Suprapubic skin (tissue), 4 donors: ENCODE data around the gene TRABD2A. TPM values are rescaled to one million over a fixed set of nuclear protein-coding genes. Genes with fewer than 3 reads are reported as not detected.
"Not testable (repeated sequence)": the region's sequence is repeated elsewhere in the genome, so short reads cannot be mapped to it uniquely, and the experiment has no call there.

Experiments used
- DNase-seq, 2 donors: peaks; one replicate each; pipeline ENCODE4 v3.0.0-alpha.2; 2019; ENCODE audit warnings: low spot score in 2 of 2
- H3K27ac ChIP-seq: fragments of 200-600 bp; sonication (generic); one replicate; pipeline ENCODE4 v1.5.1; 2019
- H3K27me3 ChIP-seq: fragments of 200-600 bp; sonication (generic); one replicate; pipeline ENCODE4 v1.5.1; 2019
- H3K36me3 ChIP-seq: fragments of 200-600 bp; sonication (generic); one replicate; pipeline ENCODE4 v1.5.1; 2019
- H3K4me1 ChIP-seq: fragments of 200-600 bp; sonication (generic); one replicate; pipeline ENCODE4 v1.5.1; 2019
- H3K4me3 ChIP-seq: fragments of 200-600 bp; sonication (generic); one replicate; pipeline ENCODE4 v1.5.1; 2019; ENCODE audit warnings: mild to moderate bottlenecking
- H3K9me3 ChIP-seq: fragments of 200-600 bp; sonication (generic); one replicate; pipeline ENCODE4 v1.5.1; 2019
- EP300 ChIP-seq: sonication (generic); formaldehyde crosslinking; IDR thresholded peaks from one replicate; pipeline ENCODE4 v1.6.1; 2017; ENCODE audit warnings: antibody characterized with exemption
- POLR2A ChIP-seq, 2 donors: fragments of 450-650 bp; IDR thresholded peaks; one replicate each; pipeline ENCODE4 v1.6.1; 2017; ENCODE audit warnings: antibody characterized with exemption in 2 of 2, mild to moderate bottlenecking in 2 of 2, moderate library complexity in 2 of 2
- POLR2AphosphoS5 ChIP-seq, 3 donors: sonication (generic); formaldehyde crosslinking; IDR thresholded peaks; one replicate each; pipeline ENCODE4 v1.6.1; 2017; ENCODE audit warnings: antibody characterized with exemption in 3 of 3
- WGBS: methylation state at CpG from one replicate; pipeline ENCODE4 v1.1.5; 2018; 5-methylcytosine and 5-hydroxymethylcytosine counted together
- total RNA-seq, 4 donors: library from RNA; depleted of rRNA; stranded (reverse); fragments of >200 nt; gene quantifications; one replicate each; pipeline ENCODE4 v1.1.0, GENCODE V29; 2016
- TF ChIP-seq, protein P1 (sequence below), 2 donors: fragments of 200-600 bp in 1 of 2; fragments of 450-650 bp in 1 of 2; sonication (generic) in 1 of 2; IDR thresholded peaks; one replicate each; pipeline ENCODE4 v1.5.1; 2016 to 2019; ENCODE audit warnings: antibody characterized with exemption in 2 of 2, mild to moderate bottlenecking in 1 of 2, moderate library complexity in 1 of 2

The TRABD2A gene
- total RNA-seq, 4 donors from 2014 or later: 0.68 to 2.4 (median 1.7) TPM; not detected in 1

DNA sequence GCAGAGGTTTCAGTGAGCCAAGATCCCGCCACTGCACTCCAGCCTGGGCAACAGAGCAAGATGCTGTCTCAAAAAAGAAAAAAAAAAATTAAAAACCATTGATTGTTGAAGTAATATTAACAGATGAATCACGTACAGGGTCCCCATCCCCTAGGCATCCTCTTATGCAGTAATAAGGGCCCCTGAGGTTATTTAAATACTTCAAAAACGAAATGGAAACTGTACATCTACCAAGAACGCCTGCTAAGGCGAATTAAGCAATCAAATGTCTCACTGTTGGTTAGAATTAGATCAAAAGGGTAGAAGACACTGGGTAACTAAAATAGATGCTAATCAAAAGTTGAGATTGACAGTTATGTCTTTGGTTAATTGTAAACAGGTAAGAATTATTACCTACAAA, 7.5 kb downstream of the TRABD2A start:
- DNase-seq: no peak

DNA sequence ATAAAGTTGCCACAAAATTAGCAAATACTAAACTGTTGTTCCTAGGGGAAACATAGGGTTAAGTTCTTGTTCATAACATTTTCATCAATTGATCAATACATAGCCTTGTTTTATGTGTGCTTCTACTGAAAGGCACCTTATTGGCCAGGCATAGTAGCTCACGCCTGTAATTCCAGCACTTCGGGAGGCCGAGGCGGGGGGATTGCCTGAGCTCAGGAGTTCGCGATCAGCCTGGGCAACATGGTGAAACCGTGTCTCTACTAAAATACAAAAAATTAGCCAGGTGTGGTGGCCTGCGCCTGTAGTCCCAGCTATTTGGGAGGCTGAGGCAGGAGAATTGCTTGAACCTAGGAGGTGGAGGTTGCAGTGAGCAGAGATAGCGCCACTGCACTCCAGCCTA, 8.2 kb downstream of the TRABD2A start:
- not testable (repeated sequence) for H3K4me3 ChIP-seq, H3K4me1 ChIP-seq, H3K27ac ChIP-seq, H3K36me3 ChIP-seq, H3K27me3 ChIP-seq, H3K9me3 ChIP-seq
- peak in 1 of 2 donors; percentile 59 for DNase-seq
- 85% methylated on average over 9 of the region's 9 CpGs for WGBS

More for the DNA sequence above, 7.5 kb downstream of the TRABD2A start:
- H3K9me3 ChIP-seq: no peaks in the 10 kb centered on the region
- no peaks in the 10 kb centered on the region for H3K27me3 ChIP-seq
- WGBS: 84% methylated on average over 5 of the region's 5 CpGs
- H3K4me3 ChIP-seq: no peak overlapping the region
- H3K27ac ChIP-seq: no peak overlapping the region
- H3K36me3 ChIP-seq: no peaks in the 10 kb centered on the region
- TF ChIP-seq, protein P1, sequence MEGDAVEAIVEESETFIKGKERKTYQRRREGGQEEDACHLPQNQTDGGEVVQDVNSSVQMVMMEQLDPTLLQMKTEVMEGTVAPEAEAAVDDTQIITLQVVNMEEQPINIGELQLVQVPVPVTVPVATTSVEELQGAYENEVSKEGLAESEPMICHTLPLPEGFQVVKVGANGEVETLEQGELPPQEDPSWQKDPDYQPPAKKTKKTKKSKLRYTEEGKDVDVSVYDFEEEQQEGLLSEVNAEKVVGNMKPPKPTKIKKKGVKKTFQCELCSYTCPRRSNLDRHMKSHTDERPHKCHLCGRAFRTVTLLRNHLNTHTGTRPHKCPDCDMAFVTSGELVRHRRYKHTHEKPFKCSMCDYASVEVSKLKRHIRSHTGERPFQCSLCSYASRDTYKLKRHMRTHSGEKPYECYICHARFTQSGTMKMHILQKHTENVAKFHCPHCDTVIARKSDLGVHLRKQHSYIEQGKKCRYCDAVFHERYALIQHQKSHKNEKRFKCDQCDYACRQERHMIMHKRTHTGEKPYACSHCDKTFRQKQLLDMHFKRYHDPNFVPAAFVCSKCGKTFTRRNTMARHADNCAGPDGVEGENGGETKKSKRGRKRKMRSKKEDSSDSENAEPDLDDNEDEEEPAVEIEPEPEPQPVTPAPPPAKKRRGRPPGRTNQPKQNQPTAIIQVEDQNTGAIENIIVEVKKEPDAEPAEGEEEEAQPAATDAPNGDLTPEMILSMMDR (IDR thresholded peaks at IDR 0.05): no peak
- TF ChIP-seq EP300 (no peak), POLR2AphosphoS5 (IDR thresholded peaks at IDR 0.05) (no peak), POLR2A (IDR thresholded peaks at IDR 0.05) (no peak)
- no peaks in the 10 kb centered on the region for H3K4me1 ChIP-seq

- peak in 1 of 2 donors; percentile 20 for DNase-seq
- no peak overlapping the region for H3K27ac ChIP-seq
- no peaks in the 10 kb centered on the region for H3K36me3 ChIP-seq
- no peak overlapping the region for H3K4me3 ChIP-seq
- TF ChIP-seq, protein P1 (IDR thresholded peaks at IDR 0.05): no peak
- TF ChIP-seq POLR2A (IDR thresholded peaks at IDR 0.05) (no peak), POLR2AphosphoS5 (IDR thresholded peaks at IDR 0.05) (no peak), EP300 (no peak)
- over 99% methylated on average over 6 of the region's 11 CpGs for WGBS
- H3K27me3 ChIP-seq: no peaks in the 10 kb centered on the region
- H3K9me3 ChIP-seq: no peaks in the 10 kb centered on the region
- H3K4me1 ChIP-seq: no peaks in the 10 kb centered on the region
These were observed 10.6 kb downstream of the TRABD2A start for GRCh38 chr2:84870306-84870705.

GRCh38 chr2:84868327-84868726, 12.6 kb downstream of the TRABD2A start:
- H3K27ac ChIP-seq, H3K4me3 ChIP-seq, DNase-seq, H3K4me1 ChIP-seq, H3K36me3 ChIP-seq, H3K9me3 ChIP-seq, H3K27me3 ChIP-seq: not testable (repeated sequence)
- WGBS: 96% methylated on average over 4 of the region's 4 CpGs

GRCh38 chr2:84866122-84866521, 14.8 kb downstream of the TRABD2A start:
- 58% methylated on average over 3 of the region's 3 CpGs for WGBS
- peak in 1 of 3 donors; percentile 33 for TF ChIP-seq POLR2AphosphoS5 (IDR thresholded peaks at IDR 0.05)
- TF ChIP-seq, protein P1 (IDR thresholded peaks at IDR 0.05): no peak
- peaks cover 3% of the 10 kb centered on the region for H3K4me1 ChIP-seq
- H3K9me3 ChIP-seq: no peaks in the 10 kb centered on the region
- H3K27ac ChIP-seq: peak overlapping the region; percentile 59
- H3K4me3 ChIP-seq: no peak overlapping the region
- H3K36me3 ChIP-seq: no peaks in the 10 kb centered on the region
- no peak for DNase-seq
- no peaks in the 10 kb centered on the region for H3K27me3 ChIP-seq

DNA sequence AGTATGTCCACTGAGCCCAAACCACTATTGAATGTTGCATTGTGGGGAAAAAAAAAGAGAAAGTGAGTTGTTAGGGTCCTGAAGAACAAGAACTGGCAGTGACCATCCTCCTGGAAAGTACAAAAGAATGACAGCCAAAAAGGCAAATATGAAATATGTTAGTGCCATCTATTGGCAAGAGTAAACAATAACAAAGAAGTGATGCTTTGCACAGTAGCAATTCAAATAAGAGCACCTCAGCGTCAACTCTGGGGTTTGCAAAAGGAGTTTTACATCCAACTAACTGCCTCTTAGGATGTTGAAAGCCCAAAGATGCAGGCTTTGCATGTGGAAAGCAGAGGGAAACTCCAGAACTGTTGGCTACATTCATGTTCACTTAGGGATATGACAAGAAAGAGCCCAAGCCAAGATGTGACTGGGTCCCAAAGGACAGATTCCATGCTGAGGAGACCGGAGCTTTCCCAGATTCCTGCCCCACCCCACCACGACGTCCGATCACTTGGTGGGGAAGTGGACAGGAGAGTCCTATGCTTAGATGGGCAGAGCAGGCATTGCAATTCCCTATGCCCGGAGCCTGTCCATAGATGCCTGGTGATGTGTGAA, 15.6 kb downstream of the TRABD2A start:
- WGBS: 56% methylated on average over 6 of the region's 6 CpGs
- DNase-seq: no peak
- TF ChIP-seq EP300 (no peak), POLR2AphosphoS5 (IDR thresholded peaks at IDR 0.05) (no peak), POLR2A (IDR thresholded peaks at IDR 0.05) (no peak)
- TF ChIP-seq, protein P1 (IDR thresholded peaks at IDR 0.05): no peak

More for the DNA sequence above, 15.6 kb downstream of the TRABD2A start:
- H3K4me1 ChIP-seq: peaks cover 3% of the 10 kb centered on the region
- H3K9me3 ChIP-seq: no peaks in the 10 kb centered on the region
- no peaks in the 10 kb centered on the region for H3K36me3 ChIP-seq
- H3K27me3 ChIP-seq: no peaks in the 10 kb centered on the region
- H3K27ac ChIP-seq: peak overlapping the region; percentile 59
- no peak overlapping the region for H3K4me3 ChIP-seq
